Mesendoderm (in vitro differentiated cells): ENCODE data around the gene ARHGAP6.

Experiments
- DNase-seq: peaks from one replicate; pipeline ENCODE4 v3.0.0; 2013
- H2AK5ac ChIP-seq: 2 replicates; pipeline ENCODE4 v1.6.1; 2013; ENCODE audit warnings: low read length, inconsistent platforms
- H2BK120ac ChIP-seq: 2 replicates; pipeline ENCODE4 v1.6.1; 2013; ENCODE audit warnings: low read depth, mild to moderate bottlenecking, low read length, moderate library complexity, mixed read lengths
- H2BK15ac ChIP-seq: replicated peaks from 2 replicates; pipeline ENCODE4 v1.6.1; 2013; ENCODE audit warnings: low read depth, mild to moderate bottlenecking, moderate library complexity
- H2BK5ac ChIP-seq: 2 replicates; pipeline ENCODE4 v1.6.1; 2013; ENCODE audit warnings: low read length, inconsistent platforms
- H3K18ac ChIP-seq: 2 replicates; pipeline ENCODE4 v1.6.1; 2013; ENCODE audit warnings: mild to moderate bottlenecking, low read length, mixed read lengths
- H3K23ac ChIP-seq: one replicate; pipeline ENCODE4 v1.6.1; 2013; ENCODE audit warnings: low read length
- H3K27ac ChIP-seq: 2 replicates; pipeline ENCODE4 v1.5.1; 2013; ENCODE audit warnings: low read depth, mild to moderate bottlenecking, inconsistent platforms, low read length, moderate library complexity
- H3K27me3 ChIP-seq: 2 replicates; pipeline ENCODE4 v1.6.1; 2013; ENCODE audit warnings: low read length, control low read depth, mild to moderate bottlenecking, inconsistent platforms; ENCODE audit not compliant: insufficient read depth, poor library complexity
- H3K36me3 ChIP-seq: 2 replicates; pipeline ENCODE4 v1.6.1; 2013; ENCODE audit warnings: low read length, inconsistent platforms; ENCODE audit not compliant: control insufficient read depth, insufficient read depth
- H3K4ac ChIP-seq: one replicate; pipeline ENCODE4 v1.6.1; 2013; ENCODE audit warnings: low read depth, mild to moderate bottlenecking, low read length, moderate library complexity
- H3K4me1 ChIP-seq: 2 replicates; pipeline ENCODE4 v1.6.1; 2013; ENCODE audit warnings: low read depth, low read length, inconsistent platforms; ENCODE audit not compliant: control insufficient read depth
- H3K4me2 ChIP-seq: 2 replicates; pipeline ENCODE4 v1.6.1; 2013; ENCODE audit warnings: low read length
- H3K4me3 ChIP-seq: 2 replicates; pipeline ENCODE4 v1.5.1; 2013; ENCODE audit warnings: mild to moderate bottlenecking, low read length
- H3K56ac ChIP-seq: one replicate; pipeline ENCODE4 v1.6.1; 2013; ENCODE audit warnings: low read length
- H3K79me1 ChIP-seq: 2 replicates; pipeline ENCODE4 v1.6.1; 2013; ENCODE audit warnings: low read length, inconsistent platforms
- H3K79me2 ChIP-seq: 2 replicates; pipeline ENCODE4 v1.6.1; 2013; ENCODE audit warnings: mild to moderate bottlenecking, low read length; ENCODE audit not compliant: control insufficient read depth, insufficient read depth
- H3K9ac ChIP-seq: 2 replicates; pipeline ENCODE4 v1.6.1; 2013; ENCODE audit warnings: low read length, inconsistent platforms
- H4K5ac ChIP-seq: one replicate; pipeline ENCODE4 v1.6.1; 2013; ENCODE audit warnings: low read length
- H4K8ac ChIP-seq: one replicate; pipeline ENCODE4 v1.6.1; 2013; ENCODE audit warnings: low read depth, mild to moderate bottlenecking, control low read depth, low read length, moderate library complexity
- WGBS: extraction: QIAGEN DNeasy Blood & Tissue Kit; methylation state at CpG from one replicate; pipeline ENCODE4 v1.1.7; 2013; ENCODE audit warnings: low lambda C conversion rate, missing lambda C conversion rate; ENCODE audit not compliant: insufficient coverage; ENCODE audit errors: extremely low coverage; 5-methylcytosine and 5-hydroxymethylcytosine counted together

ARHGAP6 gene

GRCh38 chrX:11257290-11257689 lies 408.4 kb downstream of the ARHGAP6 start:
- Histone ChIP-seq H4K5ac (no peak overlapping the region), H3K4me3 (no peak overlapping the region), H3K27ac (no peak overlapping the region), H2BK15ac (no peak overlapping the region), H3K79me1 (no peaks in the 10 kb centered on the region), H2AK5ac (no peak overlapping the region), H3K4ac (no peak overlapping the region), H3K4me1 (no peaks in the 10 kb centered on the region), H3K36me3 (no peaks in the 10 kb centered on the region), H3K27me3 (no peaks in the 10 kb centered on the region), H3K18ac (no peak overlapping the region), H3K56ac (no peak overlapping the region), H2BK5ac (no peak overlapping the region), H2BK120ac (no peak overlapping the region), H3K4me2 (no peak overlapping the region), H3K9ac (no peak overlapping the region), H3K23ac (no peak overlapping the region), H3K79me2 (no peaks in the 10 kb centered on the region), H4K8ac (no peak overlapping the region)
- WGBS: no CpG with 5 or more reads among the region's 2 CpGs
- no peak for DNase-seq

- DNase-seq: no peak
- WGBS: no CpG with 5 or more reads among the region's 5 CpGs
These were observed 411.2 kb downstream of the ARHGAP6 start for GRCh38 chrX:11254417-11255109.

GRCh38 chrX:11244636-11245035 lies 421.1 kb downstream of the ARHGAP6 start:
- WGBS: no CpG with 5 or more reads among the region's 2 CpGs
- DNase-seq: no peak

More at GRCh38 chrX:11254417-11255109, 411.2 kb downstream of the ARHGAP6 start:
- no peak overlapping the region for H3K23ac ChIP-seq
- no peak overlapping the region for H2AK5ac ChIP-seq
- no peaks in the 10 kb centered on the region for H3K4me1 ChIP-seq
- H3K9ac ChIP-seq: no peak overlapping the region
- no peaks in the 10 kb centered on the region for H3K27me3 ChIP-seq
- H3K36me3 ChIP-seq: no peaks in the 10 kb centered on the region
- H4K8ac ChIP-seq: no peak overlapping the region
- H3K79me2 ChIP-seq: no peaks in the 10 kb centered on the region
- no peak overlapping the region for H3K27ac ChIP-seq
- H3K79me1 ChIP-seq: no peaks in the 10 kb centered on the region
- H2BK5ac ChIP-seq: no peak overlapping the region
- H4K5ac ChIP-seq: no peak overlapping the region
- no peak overlapping the region for H3K4me3 ChIP-seq
- H3K4ac ChIP-seq: no peak overlapping the region
- H3K56ac ChIP-seq: no peak overlapping the region
- no peak overlapping the region for H2BK15ac ChIP-seq
- no peak overlapping the region for H2BK120ac ChIP-seq
- H3K18ac ChIP-seq: no peak overlapping the region
- H3K4me2 ChIP-seq: no peak overlapping the region

GRCh38 chrX:11242704-11243103 lies 423.0 kb downstream of the ARHGAP6 start:
- no peak overlapping the region for H2BK5ac ChIP-seq
- H2BK15ac ChIP-seq: no peak overlapping the region
- no peak overlapping the region for H2AK5ac ChIP-seq
- H3K79me1 ChIP-seq: no peaks in the 10 kb centered on the region
- H3K18ac ChIP-seq: no peak overlapping the region
- no peaks in the 10 kb centered on the region for H3K4me1 ChIP-seq
- H3K4me2 ChIP-seq: no peak overlapping the region
- DNase-seq: no peak
- no peaks in the 10 kb centered on the region for H3K36me3 ChIP-seq
- H3K27me3 ChIP-seq: no peaks in the 10 kb centered on the region
- H2BK120ac ChIP-seq: no peak overlapping the region
- no peak overlapping the region for H4K5ac ChIP-seq
- H3K9ac ChIP-seq: no peak overlapping the region
- no peak overlapping the region for H3K4ac ChIP-seq
- H3K27ac ChIP-seq: no peak overlapping the region
- H4K8ac ChIP-seq: no peak overlapping the region
- H3K4me3 ChIP-seq: no peak overlapping the region
- H3K23ac ChIP-seq: no peak overlapping the region
- H3K56ac ChIP-seq: no peak overlapping the region
- H3K79me2 ChIP-seq: no peaks in the 10 kb centered on the region

More at GRCh38 chrX:11244636-11245035, 421.1 kb downstream of the ARHGAP6 start:
- H3K4me2 ChIP-seq: no peak overlapping the region
- no peak overlapping the region for H2BK5ac ChIP-seq
- no peak overlapping the region for H3K23ac ChIP-seq
- H3K36me3 ChIP-seq: no peaks in the 10 kb centered on the region
- no peak overlapping the region for H3K27ac ChIP-seq
- H3K27me3 ChIP-seq: no peaks in the 10 kb centered on the region
- no peak overlapping the region for H2BK15ac ChIP-seq
- H3K9ac ChIP-seq: no peak overlapping the region
- H2BK120ac ChIP-seq: no peak overlapping the region
- H3K4me1 ChIP-seq: no peaks in the 10 kb centered on the region
- H3K4ac ChIP-seq: no peak overlapping the region
- H3K56ac ChIP-seq: no peak overlapping the region
- no peak overlapping the region for H3K4me3 ChIP-seq
- H4K5ac ChIP-seq: no peak overlapping the region
- H2AK5ac ChIP-seq: no peak overlapping the region
- H3K79me2 ChIP-seq: no peaks in the 10 kb centered on the region
- no peak overlapping the region for H3K18ac ChIP-seq
- H4K8ac ChIP-seq: no peak overlapping the region
- H3K79me1 ChIP-seq: no peaks in the 10 kb centered on the region

GRCh38 chrX:11241720-11242119 lies 424.0 kb downstream of the ARHGAP6 start:
- Histone ChIP-seq H2BK15ac (no peak overlapping the region), H4K8ac (no peak overlapping the region), H2AK5ac (no peak overlapping the region), H3K27me3 (no peaks in the 10 kb centered on the region), H2BK120ac (no peak overlapping the region), H3K27ac (no peak overlapping the region), H3K9ac (no peak overlapping the region), H3K4me1 (no peaks in the 10 kb centered on the region), H3K4ac (no peak overlapping the region), H3K79me1 (no peaks in the 10 kb centered on the region), H3K79me2 (no peaks in the 10 kb centered on the region), H3K4me2 (no peak overlapping the region), H3K36me3 (no peaks in the 10 kb centered on the region), H3K4me3 (no peak overlapping the region), H2BK5ac (no peak overlapping the region), H3K18ac (no peak overlapping the region), H3K23ac (no peak overlapping the region), H4K5ac (no peak overlapping the region), H3K56ac (no peak overlapping the region)
- no peak for DNase-seq
- WGBS: no CpG with 5 or more reads among the region's 2 CpGs

- Histone ChIP-seq H3K18ac (no peak overlapping the region), H2AK5ac (no peak overlapping the region), H3K4me3 (no peak overlapping the region), H3K56ac (no peak overlapping the region), H2BK120ac (no peak overlapping the region), H3K27ac (no peak overlapping the region), H3K4ac (no peak overlapping the region), H3K9ac (no peak overlapping the region), H4K5ac (no peak overlapping the region), H3K23ac (no peak overlapping the region), H3K36me3 (no peaks in the 10 kb centered on the region), H3K4me1 (no peaks in the 10 kb centered on the region), H2BK15ac (no peak overlapping the region), H3K79me1 (no peaks in the 10 kb centered on the region), H4K8ac (no peak overlapping the region), H3K79me2 (no peaks in the 10 kb centered on the region), H2BK5ac (no peak overlapping the region), H3K27me3 (no peaks in the 10 kb centered on the region), H3K4me2 (no peak overlapping the region)
- no peak for DNase-seq
These were observed 426.5 kb downstream of the ARHGAP6 start for GRCh38 chrX:11239230-11239629.
